ENCODE data around the gene ABCB11. TPM values are rescaled to one million over a fixed set of nuclear protein-coding genes. Genes with fewer than 3 reads are reported as not detected.
"Not testable (repeated sequence)": the region's sequence is repeated elsewhere in the genome, so short reads cannot be mapped to it uniquely, and the experiment has no call there.

The ABCB11 gene
- total RNA-seq, 4 donors from 2014 or later: 0.29 TPM; not detected in 3

- no peak for DNase-seq
- intact Hi-C loops (cut with DNase I; ENCODE audit: low total_unique reads): no loop called here
- no peak overlapping the region for H3K27ac ChIP-seq
- no peaks in the 10 kb centered on the region for H3K36me3 ChIP-seq
- H3K9me3 ChIP-seq: no peaks in the 10 kb centered on the region
- no peak overlapping the region for H3K4me3 ChIP-seq
- no peaks in the 10 kb centered on the region for H3K4me1 ChIP-seq
- H3K27me3 ChIP-seq: no peaks in the 10 kb centered on the region
- TF ChIP-seq POLR2A (IDR thresholded peaks at IDR 0.05): no peak
- no peak for TF ChIP-seq CTCF (IDR thresholded peaks at IDR 0.05)
Observed at GRCh38 chr2:169066897-169067296, 35.8 kb upstream of the ABCB11 start.

GRCh38 chr2:169065864-169066517 lies 34.9 kb upstream of the ABCB11 start:
- H3K9me3 ChIP-seq: no peaks in the 10 kb centered on the region
- intact Hi-C loops (cut with DNase I; ENCODE audit: low total_unique reads): no loop called here
- no peak overlapping the region for H3K27ac ChIP-seq
- no peaks in the 10 kb centered on the region for H3K27me3 ChIP-seq
- H3K36me3 ChIP-seq: no peaks in the 10 kb centered on the region
- DNase-seq: no peak
- H3K4me3 ChIP-seq: no peak overlapping the region
- TF ChIP-seq POLR2A (IDR thresholded peaks at IDR 0.05) (no peak), CTCF (IDR thresholded peaks at IDR 0.05) (no peak)
- H3K4me1 ChIP-seq: no peaks in the 10 kb centered on the region

- Histone ChIP-seq H3K4me3 (no peak overlapping the region), H3K36me3 (no peaks in the 10 kb centered on the region), H3K27ac (no peak overlapping the region), H3K4me1 (no peaks in the 10 kb centered on the region), H3K27me3 (no peaks in the 10 kb centered on the region), H3K9me3 (no peaks in the 10 kb centered on the region)
- no peak for DNase-seq
- intact Hi-C loops (cut with DNase I; ENCODE audit: low total_unique reads): no loop called here
- TF ChIP-seq POLR2A (IDR thresholded peaks at IDR 0.05): no peak
- no peak for TF ChIP-seq CTCF (IDR thresholded peaks at IDR 0.05)
Observed at GRCh38 chr2:169065422-169065821, 34.3 kb upstream of the ABCB11 start.

GRCh38 chr2:169064199-169064598 lies 33.1 kb upstream of the ABCB11 start:
- intact Hi-C loops (cut with DNase I; ENCODE audit: low total_unique reads); DNase-seq: not testable (repeated sequence)

DNA sequence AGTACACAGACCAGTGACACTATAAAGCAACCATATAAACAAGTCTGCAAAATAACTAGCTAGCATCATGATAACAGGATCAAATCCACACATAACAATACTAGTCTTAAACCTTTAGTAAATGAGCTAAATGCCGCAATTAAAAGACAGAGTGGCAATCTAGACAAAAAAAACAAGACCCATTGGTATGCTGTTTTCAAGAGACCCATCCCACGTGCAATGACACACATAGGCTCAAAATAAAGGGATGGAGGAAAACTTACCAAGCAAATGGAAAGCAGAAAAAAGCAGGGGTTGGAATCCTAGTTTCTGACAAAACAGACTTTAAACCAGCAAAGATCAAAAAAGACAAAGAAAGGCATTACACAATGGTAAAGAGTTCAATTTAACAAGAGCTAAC lies 23.5 kb upstream of the ABCB11 start:
- H3K4me1 ChIP-seq; H3K9me3 ChIP-seq; DNase-seq; H3K27ac ChIP-seq; H3K4me3 ChIP-seq; H3K36me3 ChIP-seq; intact Hi-C loops (cut with DNase I; ENCODE audit: low total_unique reads); H3K27me3 ChIP-seq: not testable (repeated sequence)

More at GRCh38 chr2:169064199-169064598, 33.1 kb upstream of the ABCB11 start:
- H3K4me3 ChIP-seq, H3K27me3 ChIP-seq, H3K27ac ChIP-seq, H3K4me1 ChIP-seq, H3K9me3 ChIP-seq, H3K36me3 ChIP-seq: not testable (repeated sequence)

DNA sequence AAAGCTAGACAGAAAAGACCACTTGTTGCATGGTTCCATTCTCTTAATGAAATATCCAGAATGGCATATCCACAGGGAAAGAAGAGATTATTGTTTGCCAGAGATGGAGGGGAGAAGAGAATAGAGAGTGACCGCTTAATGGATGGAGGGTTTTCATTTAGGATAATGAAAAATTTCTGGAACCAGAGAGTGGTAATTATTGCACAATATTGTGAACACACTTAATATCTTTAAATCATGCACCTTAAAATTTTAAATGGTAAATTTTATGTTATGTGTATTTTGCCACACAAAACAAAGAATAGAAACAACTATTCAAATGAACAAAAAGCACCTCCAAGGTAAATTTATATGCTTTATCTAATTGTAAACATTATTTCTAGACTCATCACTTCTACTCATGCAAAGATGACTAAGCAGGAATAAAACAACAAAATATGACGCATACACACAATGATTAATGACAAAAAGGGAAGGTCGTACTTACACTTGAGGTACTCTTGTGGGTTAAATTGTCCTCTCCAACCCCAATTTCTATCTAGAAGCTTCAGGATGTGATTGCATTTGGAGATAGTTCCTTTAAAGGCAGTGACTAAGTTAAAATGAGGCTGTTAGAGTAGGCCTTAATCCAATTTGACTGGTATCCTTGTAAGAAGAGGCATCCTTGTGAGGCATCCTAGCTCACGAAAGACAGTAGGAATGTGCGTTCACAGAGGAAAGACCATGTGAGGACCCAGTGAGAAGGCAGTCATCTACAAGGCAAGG lies 19.5 kb upstream of the ABCB11 start:
- H3K4me3 ChIP-seq: no peak overlapping the region
- H3K9me3 ChIP-seq: no peaks in the 10 kb centered on the region
- no peak for TF ChIP-seq POLR2A (IDR thresholded peaks at IDR 0.05)
- no peak for TF ChIP-seq CTCF (IDR thresholded peaks at IDR 0.05)
- H3K27ac ChIP-seq: no peak overlapping the region
- DNase-seq: no peak
- H3K27me3 ChIP-seq: no peaks in the 10 kb centered on the region
- no peaks in the 10 kb centered on the region for H3K4me1 ChIP-seq
- intact Hi-C loops (cut with DNase I; ENCODE audit: low total_unique reads): no loop called here
- H3K36me3 ChIP-seq: no peaks in the 10 kb centered on the region

Measured in uterus (tissue), 4 donors.